ENCODE data around the gene HECTD1.
"Not testable (repeated sequence)": the region's sequence is repeated elsewhere in the genome, so short reads cannot be mapped to it uniquely, and the experiment has no call there.

HECTD1 gene

DNA sequence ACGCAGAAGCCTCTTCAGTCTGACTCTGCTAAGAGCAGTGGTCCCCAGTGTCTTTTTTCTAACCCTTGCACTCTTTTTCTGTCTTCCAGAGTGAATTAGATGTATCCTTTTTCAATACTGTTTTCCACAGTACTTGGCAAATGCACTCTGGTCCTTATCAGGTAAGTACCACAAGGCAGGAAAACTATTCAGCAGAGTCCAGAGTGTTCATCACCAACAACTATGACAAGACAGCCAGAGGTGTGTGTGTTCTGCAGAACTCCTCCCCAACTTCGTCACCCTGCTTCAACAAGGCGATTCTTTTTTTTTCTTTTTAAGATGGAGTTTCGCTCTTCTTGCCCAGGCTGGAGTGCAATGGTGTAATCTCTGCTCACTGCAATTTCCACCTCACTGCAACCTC lies 127.1 kb downstream of the HECTD1 start:
- H3K36me3 ChIP-seq, result no peaks in the 10 kb centered on the region
- H3K4me3 ChIP-seq, result no peak overlapping the region
- TF ChIP-seq Cebpa-rat (IDR thresholded peaks at IDR 0.05), result no peak
- no peaks in the 10 kb centered on the region for H4K20me1 ChIP-seq
- no peak overlapping the region for H3K4me2 ChIP-seq
- no peaks in the 10 kb centered on the region for H3K27me3 ChIP-seq
- H3K4me1 ChIP-seq, result peaks cover 18% of the 10 kb centered on the region
- no peak overlapping the region for H3K9ac ChIP-seq
- no peak overlapping the region for H3K27ac ChIP-seq
- no peaks in the 10 kb centered on the region for H3K9me3 ChIP-seq

DNA sequence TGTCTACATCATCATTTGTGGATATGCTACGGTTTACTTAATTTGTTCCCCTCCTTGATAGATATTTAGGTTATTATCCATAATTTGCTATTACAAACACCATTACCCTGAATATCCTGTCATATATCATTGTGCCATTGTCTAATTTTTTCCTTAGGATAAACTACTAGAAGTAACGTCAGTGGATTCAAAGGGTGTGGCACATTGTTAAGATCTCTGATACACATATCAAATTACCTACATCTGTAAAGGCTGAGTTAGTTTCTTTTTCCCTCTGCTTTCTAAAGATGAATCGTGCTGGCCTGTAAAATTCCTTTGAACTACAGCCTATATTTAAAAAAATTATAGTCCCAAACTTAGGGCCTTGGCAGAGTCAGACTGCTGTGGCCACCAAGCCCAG lies 127.5 kb downstream of the HECTD1 start:
- H3K9ac ChIP-seq, result no peak overlapping the region
- H4K20me1 ChIP-seq, result no peaks in the 10 kb centered on the region
- H3K27me3 ChIP-seq, result no peaks in the 10 kb centered on the region
- no peaks in the 10 kb centered on the region for H3K9me3 ChIP-seq
- H3K4me3 ChIP-seq, result no peak overlapping the region
- no peaks in the 10 kb centered on the region for H3K36me3 ChIP-seq
- no peak overlapping the region for H3K27ac ChIP-seq
- no peak overlapping the region for H3K4me2 ChIP-seq
- TF ChIP-seq Cebpa-rat (IDR thresholded peaks at IDR 0.05), result no peak
- H3K4me1 ChIP-seq, result peaks cover 17% of the 10 kb centered on the region

DNA sequence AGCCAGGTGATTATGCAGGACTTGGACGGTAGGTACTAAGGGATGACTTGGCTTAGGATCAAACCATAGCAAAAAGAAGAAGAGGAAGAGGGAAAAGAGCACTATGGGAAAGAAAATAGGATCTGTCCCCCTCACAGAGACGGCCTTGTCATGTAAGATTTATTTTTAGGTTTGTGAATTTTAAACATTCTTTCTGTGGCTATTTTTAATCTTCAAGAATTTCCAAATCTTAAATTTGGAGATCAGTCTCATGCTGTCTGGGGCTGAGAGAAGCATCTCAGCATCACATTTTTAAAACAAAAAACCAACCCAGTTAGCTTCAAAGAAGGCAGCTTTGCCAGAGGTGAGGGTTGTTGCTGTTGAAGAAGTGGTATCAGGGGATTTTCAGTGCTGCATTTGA lies 128.8 kb downstream of the HECTD1 start:
- no peak for TF ChIP-seq Cebpa-rat (IDR thresholded peaks at IDR 0.05)
- Histone ChIP-seq H3K4me1 (peaks cover 4% of the 10 kb centered on the region), H3K9ac (no peak overlapping the region), H3K27ac (no peak overlapping the region), H3K36me3 (peaks cover 5% of the 10 kb centered on the region), H3K4me2 (no peak overlapping the region), H3K4me3 (no peak overlapping the region), H4K20me1 (no peaks in the 10 kb centered on the region), H3K9me3 (no peaks in the 10 kb centered on the region), H3K27me3 (no peaks in the 10 kb centered on the region)

DNA sequence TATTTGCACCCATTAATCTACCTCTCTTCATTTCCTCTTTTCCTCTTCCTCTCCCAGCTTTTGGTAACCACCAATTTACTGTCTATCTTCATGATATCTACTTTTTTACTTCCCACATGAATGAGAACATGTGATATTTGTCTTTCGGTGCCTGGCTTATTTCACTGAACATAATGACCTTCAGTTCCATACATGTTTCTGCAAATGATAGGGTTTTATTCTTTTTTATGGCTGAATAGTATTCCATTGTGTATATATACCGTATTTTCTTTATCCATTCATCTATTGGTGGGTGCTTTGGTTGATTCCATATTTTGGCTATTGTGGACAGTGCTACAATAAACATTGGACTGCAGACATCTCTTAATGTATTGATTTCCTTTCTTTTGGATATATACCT lies 132.4 kb downstream of the HECTD1 start:
- Histone ChIP-seq H3K4me3 (no peak overlapping the region), H3K9me3 (no peaks in the 10 kb centered on the region), H3K27me3 (no peaks in the 10 kb centered on the region), H3K27ac (no peak overlapping the region), H4K20me1 (no peaks in the 10 kb centered on the region), H3K4me2 (no peak overlapping the region), H3K4me1 (no peaks in the 10 kb centered on the region), H3K9ac (no peak overlapping the region), H3K36me3 (peaks cover 9% of the 10 kb centered on the region)
- no peak for TF ChIP-seq Cebpa-rat (IDR thresholded peaks at IDR 0.05)

DNA sequence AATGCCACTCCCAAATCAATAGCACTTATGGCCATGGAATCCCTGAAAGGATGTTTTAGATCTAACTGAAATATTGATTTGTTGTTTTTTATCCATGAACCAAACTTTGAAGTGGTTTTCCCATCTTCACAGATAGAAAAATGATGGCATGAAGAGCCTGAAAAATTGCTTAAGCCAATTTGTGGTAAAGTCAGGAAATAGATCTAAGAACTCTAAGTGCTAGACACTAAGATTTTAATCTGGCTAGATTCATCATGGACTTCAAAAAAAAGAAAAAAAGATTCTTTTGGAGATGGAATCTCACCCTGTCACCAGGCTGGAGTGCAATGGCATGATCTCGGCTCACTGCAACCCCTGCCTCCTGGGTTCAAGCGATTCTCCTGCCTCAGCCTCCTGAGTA lies 136.4 kb downstream of the HECTD1 start:
- TF ChIP-seq Cebpa-rat (IDR thresholded peaks at IDR 0.05), result no peak
- Histone ChIP-seq H3K9me3 (no peaks in the 10 kb centered on the region), H3K4me2 (no peak overlapping the region), H4K20me1 (no peaks in the 10 kb centered on the region), H3K4me3 (no peak overlapping the region), H3K27me3 (no peaks in the 10 kb centered on the region), H3K9ac (no peak overlapping the region), H3K4me1 (no peaks in the 10 kb centered on the region), H3K36me3 (peaks cover 14% of the 10 kb centered on the region), H3K27ac (no peak overlapping the region)

DNA sequence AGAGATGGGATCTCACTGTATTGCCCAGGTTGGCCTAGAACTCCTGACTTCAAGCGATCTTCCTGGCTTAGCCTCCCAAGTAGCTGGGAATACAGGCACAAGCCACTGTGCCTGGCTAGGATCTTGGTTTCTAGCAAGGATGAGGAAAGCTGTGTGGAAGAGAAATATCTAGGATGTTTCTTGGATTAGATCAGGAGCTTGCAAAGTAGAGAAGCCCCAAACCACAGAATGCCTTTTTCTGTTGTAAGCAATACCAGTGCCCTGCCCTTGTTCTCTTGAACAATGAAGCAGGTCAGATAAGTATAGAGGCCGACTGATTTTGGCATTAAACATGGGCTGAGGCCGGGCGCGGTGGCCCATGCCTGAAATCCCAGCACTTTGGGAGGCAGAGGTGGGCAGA lies 137.2 kb downstream of the HECTD1 start:
- Histone ChIP-seq H4K20me1 (no peaks in the 10 kb centered on the region), H3K27ac (no peak overlapping the region), H3K4me1 (no peaks in the 10 kb centered on the region), H3K27me3 (no peaks in the 10 kb centered on the region), H3K4me2 (no peak overlapping the region), H3K9me3 (no peaks in the 10 kb centered on the region), H3K36me3 (peaks cover 14% of the 10 kb centered on the region), H3K4me3 (no peak overlapping the region), H3K9ac (no peak overlapping the region)
- no peak for TF ChIP-seq Cebpa-rat (IDR thresholded peaks at IDR 0.05)

DNA sequence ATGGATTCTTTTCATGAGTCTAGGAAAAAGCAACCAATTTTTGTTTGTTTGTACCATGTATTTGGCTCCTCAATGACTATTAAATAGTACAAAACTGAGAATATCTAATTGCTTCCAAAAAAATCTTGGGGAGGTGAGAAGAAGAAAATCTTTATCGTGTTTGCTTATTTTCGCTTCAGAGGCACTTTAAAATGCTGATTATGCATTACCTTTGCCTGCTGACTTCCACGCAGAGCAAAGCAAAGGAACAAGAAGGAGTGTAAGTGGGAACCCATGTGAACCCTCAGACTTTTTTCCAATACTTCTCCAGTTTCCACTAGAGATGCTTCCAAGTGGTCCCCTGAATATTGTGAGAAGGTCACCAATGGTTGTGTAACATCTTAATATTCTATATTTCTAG lies 138.2 kb downstream of the HECTD1 start:
- Histone ChIP-seq H3K27ac (no peak overlapping the region), H3K9me3 (no peaks in the 10 kb centered on the region), H3K27me3 (no peaks in the 10 kb centered on the region), H3K9ac (no peak overlapping the region), H3K4me3 (no peak overlapping the region), H3K36me3 (peaks cover 11% of the 10 kb centered on the region), H3K4me1 (no peaks in the 10 kb centered on the region), H3K4me2 (no peak overlapping the region), H4K20me1 (no peaks in the 10 kb centered on the region)
- no peak for TF ChIP-seq Cebpa-rat (IDR thresholded peaks at IDR 0.05)

DNA sequence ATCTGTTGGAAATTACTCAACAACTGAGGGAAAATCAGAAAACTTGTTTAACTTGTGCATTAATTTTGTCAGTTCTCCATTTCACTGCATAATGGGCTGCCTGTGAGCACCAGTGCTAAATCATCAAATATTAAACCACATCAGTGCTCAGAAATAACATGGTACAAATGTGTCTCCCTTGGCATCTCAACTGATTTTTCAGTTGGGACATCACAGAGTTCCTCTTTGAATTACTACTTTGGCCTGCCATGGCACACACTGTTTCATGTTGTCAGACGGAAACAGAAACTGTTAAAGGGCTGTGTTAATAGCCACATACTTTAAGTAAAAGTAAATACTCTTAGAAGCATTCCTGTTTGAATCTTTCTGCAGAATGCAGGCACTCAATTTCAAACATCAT lies 139.4 kb downstream of the HECTD1 start:
- no peaks in the 10 kb centered on the region for H3K4me1 ChIP-seq
- no peaks in the 10 kb centered on the region for H4K20me1 ChIP-seq
- no peaks in the 10 kb centered on the region for H3K27me3 ChIP-seq
- H3K4me2 ChIP-seq, result no peak overlapping the region
- no peak overlapping the region for H3K27ac ChIP-seq
- no peak overlapping the region for H3K4me3 ChIP-seq
- no peak for TF ChIP-seq Cebpa-rat (IDR thresholded peaks at IDR 0.05)
- H3K36me3 ChIP-seq, result peaks cover 9% of the 10 kb centered on the region; the same call in 1 of the 2 replicates
- H3K9me3 ChIP-seq, result no peaks in the 10 kb centered on the region
- no peak overlapping the region for H3K9ac ChIP-seq

DNA sequence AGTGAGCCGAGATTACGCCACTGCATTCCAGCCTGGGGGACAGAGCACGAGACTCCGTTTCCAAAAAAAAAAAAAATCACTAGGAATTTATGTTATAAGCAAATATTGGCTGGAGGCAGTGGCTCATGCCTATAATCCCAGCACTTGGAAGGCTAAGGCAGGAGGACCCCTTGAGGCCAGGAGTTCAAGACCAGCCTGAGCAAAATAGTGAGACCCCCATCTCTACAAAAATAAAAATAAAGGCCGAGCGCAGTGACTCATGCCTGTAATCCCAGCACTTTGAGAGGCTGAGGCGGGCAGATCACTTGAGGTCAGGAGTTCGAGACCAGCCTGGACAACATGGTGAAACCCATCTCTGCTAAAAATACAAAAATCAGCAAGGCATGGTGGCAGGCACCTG lies 144.7 kb downstream of the HECTD1 start:
- not testable (repeated sequence) for H3K4me1 ChIP-seq, H3K27ac ChIP-seq, H3K27me3 ChIP-seq, H3K4me3 ChIP-seq, H3K9ac ChIP-seq, H3K36me3 ChIP-seq, H3K4me2 ChIP-seq, H3K9me3 ChIP-seq, H4K20me1 ChIP-seq

DNA sequence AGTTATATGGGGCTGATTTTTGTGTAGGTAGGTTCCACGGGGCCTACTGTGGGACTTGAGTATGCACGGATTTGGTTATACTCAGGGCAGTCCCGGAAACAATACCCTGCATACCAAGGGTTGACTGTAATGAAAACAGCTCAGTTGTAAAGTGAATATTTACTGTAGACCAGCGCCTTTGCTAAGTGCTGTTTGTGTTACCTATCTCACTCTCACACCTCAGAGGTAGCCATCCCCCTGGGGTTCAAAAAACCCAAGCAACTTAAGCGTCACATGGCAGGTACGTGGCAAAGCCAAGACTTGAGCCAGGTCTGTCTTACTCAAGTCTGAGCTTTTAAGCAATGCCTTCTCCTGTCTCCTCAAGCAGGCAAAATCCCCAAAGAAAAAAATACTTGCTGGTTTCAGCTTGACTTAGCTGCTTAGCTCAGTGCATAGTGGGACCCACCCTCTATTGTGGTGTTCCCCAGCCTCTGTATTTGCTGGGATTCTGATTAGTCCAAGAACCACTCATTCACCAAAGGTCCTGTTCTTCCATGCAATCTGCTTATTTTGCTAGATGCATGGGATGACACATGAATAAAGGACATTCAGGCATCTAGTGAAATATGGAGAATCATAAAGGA lies 147.2 kb downstream of the HECTD1 start:
- Histone ChIP-seq H3K9me3 (no peaks in the 10 kb centered on the region), H3K4me2 (no peak overlapping the region), H4K20me1 (no peaks in the 10 kb centered on the region), H3K27me3 (no peaks in the 10 kb centered on the region), H3K9ac (no peak overlapping the region), H3K4me1 (no peaks in the 10 kb centered on the region), H3K36me3 (no peaks in the 10 kb centered on the region), H3K4me3 (no peak overlapping the region), H3K27ac (no peak overlapping the region)
- TF ChIP-seq Cebpa-rat (IDR thresholded peaks at IDR 0.05), result no peak
